Body of pancreas (tissue), 4 donors: ENCODE measurements around the gene TYW1. TPM values are rescaled to one million over a fixed set of nuclear protein-coding genes. Genes with fewer than 3 reads are reported as not detected.
"Not testable (repeated sequence)": the region's sequence is repeated elsewhere in the genome, so short reads cannot be mapped to it uniquely, and the experiment has no call there.

ENCODE experiments used
- ATAC-seq: fragments of 150-250 bp; one replicate; pipeline ENCODE4 v1.9.1; 2016
- DNase-seq, 4 donors: peaks; one replicate each; pipeline ENCODE4 v3.0.0-alpha.2; 2019
- H3K27ac ChIP-seq, 4 donors: fragments of 200-600 bp; sonication (generic); 1 replicate in 3 of 4; 2 replicates in 1 of 4; pipeline versions ENCODE4 v1.5.1 to v1.6.1; 2016 to 2019; ENCODE audit warnings: mild to moderate bottlenecking in 1 of 4, mixed read lengths in 1 of 4, moderate library complexity in 1 of 4
- H3K27me3 ChIP-seq, 2 donors: fragments of 200-600 bp; sonication (generic); one replicate each; pipeline ENCODE4 v1.6.0; 2016; ENCODE audit warnings: mild to moderate bottlenecking in 1 of 2
- H3K36me3 ChIP-seq, 2 donors: fragments of 200-600 bp; sonication (generic); replicated peaks in 1 of 2; 2 replicates each; pipeline ENCODE4 v1.5.1; 2016; ENCODE audit warnings: low read depth in 2 of 2; ENCODE audit not compliant: insufficient read depth in 1 of 2
- H3K4me1 ChIP-seq: fragments of 200-600 bp; sonication (generic); one replicate; pipeline ENCODE4 v1.6.0; 2016
- H3K4me3 ChIP-seq, 2 donors: fragments of 200-600 bp; sonication (generic); 1 replicate in 1 of 2; 2 replicates in 1 of 2; pipeline ENCODE4 v1.5.1; 2016 to 2019
- H3K9me3 ChIP-seq, 3 donors: fragments of 200-600 bp; sonication (generic); 1 replicate in 2 of 3; 2 replicates in 1 of 3; pipeline ENCODE4 v1.5.1; 2016
- POLR2A ChIP-seq, 3 donors: fragments of 450-650 bp; IDR thresholded peaks; one replicate each; pipeline ENCODE4 v1.6.1; 2016; ENCODE audit warnings: antibody characterized with exemption in 3 of 3, mild to moderate bottlenecking in 2 of 3
- WGBS, 2 donors: methylation state at CpG; one replicate each; pipeline ENCODE4 v1.1.5; 2017; 5-methylcytosine and 5-hydroxymethylcytosine counted together
- intact Hi-C: fragments of 100-400 bp; cut with DNase I; formaldehyde crosslinking; loops from one replicate; pipeline ENCODE4 v1.15.1; 2023
- total RNA-seq, 2 donors: library from RNA; depleted of rRNA; stranded (reverse); fragments of >200 nt; gene quantifications; one replicate each; pipeline ENCODE4 v1.1.0, GENCODE V29; 2016
- TF ChIP-seq, protein P1 (sequence below), 7 experiments: fragments of 450-650 bp in 4 of 7; fragments of 200-600 bp in 3 of 7; sonication (generic) in 3 of 7; IDR thresholded peaks; one replicate each; pipeline ENCODE4 v1.5.1; 2016 to 2019; ENCODE audit warnings: antibody characterized with exemption in 7 of 7

The TYW1 gene
- total RNA-seq, 2 donors from 2014 or later, result 7.6 to 15.6 TPM

GRCh38 chr7:67033251-67033650 is 36.6 kb downstream of the TYW1 start:
- Histone ChIP-seq H3K27ac (no peak overlapping the region), H3K9me3 (no peaks in the 10 kb centered on the region), H3K4me3 (no peak overlapping the region), H3K4me1 (no peaks in the 10 kb centered on the region), H3K27me3 (no peaks in the 10 kb centered on the region), H3K36me3 (peaks cover 0 to 2% of the 10 kb centered on the region in 2 donors)
- ATAC-seq (no peak), DNase-seq (no peak)
- intact Hi-C loops, result no loop called here
- 90 to 95% methylated on average over 4 to 5 of the region's 5 CpGs for WGBS, 2 donors
- TF ChIP-seq, protein P1, sequence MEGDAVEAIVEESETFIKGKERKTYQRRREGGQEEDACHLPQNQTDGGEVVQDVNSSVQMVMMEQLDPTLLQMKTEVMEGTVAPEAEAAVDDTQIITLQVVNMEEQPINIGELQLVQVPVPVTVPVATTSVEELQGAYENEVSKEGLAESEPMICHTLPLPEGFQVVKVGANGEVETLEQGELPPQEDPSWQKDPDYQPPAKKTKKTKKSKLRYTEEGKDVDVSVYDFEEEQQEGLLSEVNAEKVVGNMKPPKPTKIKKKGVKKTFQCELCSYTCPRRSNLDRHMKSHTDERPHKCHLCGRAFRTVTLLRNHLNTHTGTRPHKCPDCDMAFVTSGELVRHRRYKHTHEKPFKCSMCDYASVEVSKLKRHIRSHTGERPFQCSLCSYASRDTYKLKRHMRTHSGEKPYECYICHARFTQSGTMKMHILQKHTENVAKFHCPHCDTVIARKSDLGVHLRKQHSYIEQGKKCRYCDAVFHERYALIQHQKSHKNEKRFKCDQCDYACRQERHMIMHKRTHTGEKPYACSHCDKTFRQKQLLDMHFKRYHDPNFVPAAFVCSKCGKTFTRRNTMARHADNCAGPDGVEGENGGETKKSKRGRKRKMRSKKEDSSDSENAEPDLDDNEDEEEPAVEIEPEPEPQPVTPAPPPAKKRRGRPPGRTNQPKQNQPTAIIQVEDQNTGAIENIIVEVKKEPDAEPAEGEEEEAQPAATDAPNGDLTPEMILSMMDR (IDR thresholded peaks at IDR 0.05), result no peak
- TF ChIP-seq POLR2A (IDR thresholded peaks at IDR 0.05), result no peak

- H3K36me3 ChIP-seq, intact Hi-C loops, H3K4me3 ChIP-seq, H3K27me3 ChIP-seq, H3K4me1 ChIP-seq, H3K9me3 ChIP-seq: not testable (repeated sequence)
- DNase-seq (peak; percentile 19 to 60 (median 48)), ATAC-seq (peak; percentile 82)
- peak overlapping the region in 2 of 4 donors; percentile 36 to 55 for H3K27ac ChIP-seq
- WGBS, 2 donors, result 75 to 82% methylated on average over 7 to 10 of the region's 10 CpGs
These were observed 40.1 kb downstream of the TYW1 start for GRCh38 chr7:67036432-67037395.

GRCh38 chr7:67040832-67041231 is 44.2 kb downstream of the TYW1 start:
- H3K4me3 ChIP-seq, H3K36me3 ChIP-seq, ATAC-seq, H3K27ac ChIP-seq, intact Hi-C loops, DNase-seq, H3K9me3 ChIP-seq, H3K4me1 ChIP-seq, H3K27me3 ChIP-seq: not testable (repeated sequence)
- 33 to 37% methylated on average over 2 of the region's 2 CpGs for WGBS, 2 donors
- TF ChIP-seq, protein P1 (IDR thresholded peaks at IDR 0.05), result peak in 5 of 7 experiments; percentile 6 to 28 (median 23)

- H3K4me3 ChIP-seq, H3K9me3 ChIP-seq, intact Hi-C loops, H3K27me3 ChIP-seq, H3K4me1 ChIP-seq, H3K36me3 ChIP-seq: not testable (repeated sequence)
- peak overlapping the region in 1 of 4 donors; percentile 39 for H3K27ac ChIP-seq
- peak; percentile 16 to 49 (median 42) for DNase-seq
- 65 to 70% methylated on average over 5 of the region's 5 CpGs for WGBS, 2 donors
- ATAC-seq, result peak; percentile 56
These were observed 46.3 kb downstream of the TYW1 start for GRCh38 chr7:67042781-67043558.

DNA sequence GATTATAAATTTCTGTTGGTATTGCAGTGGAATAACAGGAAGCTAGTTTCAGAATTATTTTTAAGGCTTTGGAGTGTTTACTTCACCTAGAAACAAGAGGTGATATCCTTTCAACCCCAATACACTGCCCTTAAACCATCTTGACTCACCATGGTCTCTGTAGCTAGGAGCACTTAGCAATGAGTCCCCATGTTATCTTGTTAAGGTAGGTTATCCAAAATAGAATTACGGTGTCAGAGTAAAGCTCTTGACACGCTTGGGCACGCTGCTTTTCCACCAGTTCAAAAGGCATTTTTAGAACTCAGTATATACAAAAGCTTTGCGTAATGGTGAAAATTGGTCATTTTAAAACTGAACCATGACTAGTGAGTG is 46.9 kb downstream of the TYW1 start:
- H3K27ac ChIP-seq, result peak overlapping the region in 1 of 4 donors; percentile 39
- ATAC-seq, H3K27me3 ChIP-seq, H3K36me3 ChIP-seq, H3K4me3 ChIP-seq, DNase-seq, H3K9me3 ChIP-seq, H3K4me1 ChIP-seq, intact Hi-C loops: not testable (repeated sequence)
- 95 to 99% methylated on average over 4 of the region's 4 CpGs for WGBS, 2 donors

- Histone ChIP-seq H3K4me3 (no peak overlapping the region), H3K27me3 (no peaks in the 10 kb centered on the region), H3K4me1 (no peaks in the 10 kb centered on the region), H3K9me3 (no peaks in the 10 kb centered on the region), H3K36me3 (no peaks in the 10 kb centered on the region), H3K27ac (no peak overlapping the region)
- WGBS, 2 donors, result 86 to 88% methylated on average over 4 of the region's 4 CpGs
- TF ChIP-seq POLR2A (IDR thresholded peaks at IDR 0.05), result no peak
- TF ChIP-seq, protein P1 (IDR thresholded peaks at IDR 0.05), result no peak
- DNase-seq (no peak), ATAC-seq (no peak)
- intact Hi-C loops, result no loop called here
These were observed 48.9 kb downstream of the TYW1 start for GRCh38 chr7:67045496-67045995.

DNA sequence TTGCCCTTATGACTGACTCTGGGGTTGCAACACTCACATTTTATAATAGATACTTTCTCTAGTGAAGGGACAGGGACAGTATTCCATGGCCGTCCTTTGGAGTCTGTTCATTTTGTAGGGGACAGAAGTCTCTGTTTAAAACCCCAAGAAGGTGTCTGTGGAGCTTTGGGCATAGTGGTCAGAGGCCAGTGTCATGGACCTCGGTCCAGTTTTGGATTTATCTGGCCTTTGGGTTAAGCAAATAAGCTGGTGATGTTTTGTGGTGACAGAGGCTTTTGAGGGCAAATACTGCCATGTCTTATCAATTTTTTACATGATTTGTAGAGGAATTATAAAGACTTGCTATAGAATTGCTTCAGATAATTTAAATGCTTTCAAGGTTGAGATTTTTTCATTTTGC is 50.2 kb downstream of the TYW1 start:
- H3K36me3 ChIP-seq, H3K9me3 ChIP-seq, intact Hi-C loops, ATAC-seq, H3K27me3 ChIP-seq, H3K4me3 ChIP-seq, H3K27ac ChIP-seq, DNase-seq, H3K4me1 ChIP-seq: not testable (repeated sequence)
- 64 to 69% methylated on average over 2 of the region's 2 CpGs for WGBS, 2 donors

DNA sequence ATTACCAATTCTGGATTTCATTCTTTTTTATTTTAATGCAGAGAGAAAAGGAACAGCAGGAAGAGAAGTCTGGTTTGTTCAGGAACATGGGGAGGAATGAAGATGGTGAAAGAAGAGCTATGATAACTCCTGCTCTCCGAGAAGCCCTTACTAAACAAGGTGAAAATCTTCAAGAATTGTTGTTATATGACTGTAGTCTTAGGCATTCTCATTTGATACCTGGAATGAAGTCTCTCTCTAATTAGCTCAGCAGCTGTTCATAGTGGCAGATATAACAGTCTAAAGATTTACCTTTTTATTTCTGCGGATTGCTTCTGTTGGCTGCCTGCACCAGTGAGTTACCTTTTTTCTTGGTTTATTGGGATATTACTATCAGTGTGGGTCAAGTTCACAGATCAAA is 53.3 kb downstream of the TYW1 start:
- H3K9me3 ChIP-seq, ATAC-seq, H3K27me3 ChIP-seq, H3K4me1 ChIP-seq, H3K27ac ChIP-seq, H3K4me3 ChIP-seq, H3K36me3 ChIP-seq, DNase-seq, intact Hi-C loops: not testable (repeated sequence)
- WGBS, 2 donors, result 95 to 100% methylated on average over 2 of the region's 2 CpGs
